Neuron (in vitro differentiated cells): ENCODE results near the gene PTPN14.

Experiments used
- H2AFZ ChIP-seq: one replicate; pipeline ENCODE4 v1.6.1; 2013; ENCODE audit warnings: low read depth, mild to moderate bottlenecking, inconsistent platforms, low read length, moderate library complexity
- H3K27me3 ChIP-seq: one replicate; pipeline ENCODE4 v1.6.1; 2013; ENCODE audit warnings: low read length; ENCODE audit not compliant: insufficient read depth
- H3K36me3 ChIP-seq: one replicate; pipeline ENCODE4 v1.6.1; 2013; ENCODE audit warnings: low read length; ENCODE audit not compliant: insufficient read depth
- H3K4me1 ChIP-seq: one replicate; pipeline ENCODE4 v1.6.1; 2013; ENCODE audit warnings: low read length; ENCODE audit not compliant: insufficient read depth
- H3K4me3 ChIP-seq: 2 replicates; pipeline ENCODE4 v1.5.1; 2013; ENCODE audit warnings: mild to moderate bottlenecking, low read length, moderate library complexity
- H3K9me3 ChIP-seq: one replicate; pipeline ENCODE4 v1.6.1; 2013; ENCODE audit warnings: low read length

PTPN14 gene

DNA sequence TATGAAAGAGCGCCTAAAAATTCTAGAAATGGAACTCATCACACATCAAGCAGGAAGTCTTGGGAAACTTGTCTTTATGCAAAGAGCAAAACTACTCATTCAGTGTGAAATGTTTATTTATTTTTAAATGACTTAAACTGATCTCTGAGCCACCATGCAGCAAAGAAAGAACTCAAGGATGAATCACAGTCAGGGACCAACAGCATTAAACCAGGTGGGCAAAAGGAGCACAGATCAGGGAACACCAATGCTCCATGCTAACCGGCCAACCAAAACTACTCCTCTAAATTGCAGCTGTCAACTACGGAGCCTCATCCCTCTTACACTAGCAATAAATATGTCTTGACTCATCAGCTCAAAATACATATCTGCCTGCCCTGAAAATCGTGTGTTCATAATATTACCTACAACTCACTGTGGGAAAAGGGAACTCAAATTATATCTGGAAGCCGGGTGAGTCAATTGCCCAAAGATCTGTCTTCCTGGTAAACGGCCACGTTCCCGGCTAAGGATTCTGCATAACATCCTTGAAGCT, 129.2 kb downstream of the PTPN14 start:
- Histone ChIP-seq H2AFZ (no peak overlapping the region), H3K4me3 (no peak overlapping the region), H3K9me3 (no peaks in the 10 kb centered on the region), H3K4me1 (no peaks in the 10 kb centered on the region), H3K27me3 (no peaks in the 10 kb centered on the region), H3K36me3 (no peaks in the 10 kb centered on the region)

GRCh38 chr1:214420833-214421232, 130.6 kb downstream of the PTPN14 start:
- H3K36me3 ChIP-seq: no peaks in the 10 kb centered on the region
- H2AFZ ChIP-seq: no peak overlapping the region
- no peaks in the 10 kb centered on the region for H3K27me3 ChIP-seq
- H3K9me3 ChIP-seq: no peaks in the 10 kb centered on the region
- no peaks in the 10 kb centered on the region for H3K4me1 ChIP-seq
- no peak overlapping the region for H3K4me3 ChIP-seq

DNA sequence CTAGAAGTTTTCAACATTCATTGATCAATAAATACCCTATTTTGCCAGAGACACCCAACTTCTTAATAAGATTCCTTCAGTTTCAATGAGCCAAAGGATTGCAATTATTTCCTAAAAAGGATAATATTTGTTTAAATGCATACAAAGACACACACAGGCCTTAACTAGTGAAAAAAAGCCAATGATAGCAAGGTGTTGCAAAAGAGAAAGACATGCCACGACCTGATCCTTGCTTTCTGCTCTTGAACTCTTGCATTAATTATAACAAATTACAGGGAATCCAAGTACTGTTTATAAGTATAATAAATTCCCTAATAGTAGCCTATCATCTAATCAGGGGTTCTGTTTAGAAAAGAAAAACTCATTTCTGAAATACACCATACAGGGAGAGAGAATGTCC, 131.1 kb downstream of the PTPN14 start:
- Histone ChIP-seq H2AFZ (no peak overlapping the region), H3K4me1 (no peaks in the 10 kb centered on the region), H3K4me3 (no peak overlapping the region), H3K27me3 (no peaks in the 10 kb centered on the region), H3K9me3 (no peaks in the 10 kb centered on the region), H3K36me3 (no peaks in the 10 kb centered on the region)

DNA sequence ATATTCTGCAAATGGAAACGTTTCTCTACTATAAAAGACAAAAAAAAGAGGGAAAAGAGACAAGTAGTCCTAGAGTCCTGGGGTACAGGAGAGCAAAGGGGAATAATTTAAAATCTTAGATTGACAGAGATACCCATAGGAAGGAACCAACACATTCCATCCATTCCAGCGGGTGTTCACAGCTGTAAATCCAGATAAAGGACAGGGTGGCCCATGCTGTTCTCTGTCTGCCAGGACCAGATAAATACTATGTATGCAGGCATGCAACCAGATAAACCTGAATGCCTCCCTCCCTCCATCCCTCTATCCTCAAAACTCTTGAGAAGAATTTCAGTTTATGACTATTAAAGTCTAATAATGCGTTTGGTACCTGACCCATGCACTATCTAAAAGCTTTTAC, 131.8 kb downstream of the PTPN14 start:
- no peak overlapping the region for H2AFZ ChIP-seq
- no peaks in the 10 kb centered on the region for H3K27me3 ChIP-seq
- no peaks in the 10 kb centered on the region for H3K36me3 ChIP-seq
- H3K4me1 ChIP-seq: no peaks in the 10 kb centered on the region
- H3K4me3 ChIP-seq: no peak overlapping the region
- H3K9me3 ChIP-seq: no peaks in the 10 kb centered on the region

GRCh38 chr1:214418391-214418790, 133.0 kb downstream of the PTPN14 start:
- no peak overlapping the region for H3K4me3 ChIP-seq
- no peak overlapping the region for H2AFZ ChIP-seq
- no peaks in the 10 kb centered on the region for H3K36me3 ChIP-seq
- no peaks in the 10 kb centered on the region for H3K4me1 ChIP-seq
- H3K9me3 ChIP-seq: no peaks in the 10 kb centered on the region
- H3K27me3 ChIP-seq: no peaks in the 10 kb centered on the region

DNA sequence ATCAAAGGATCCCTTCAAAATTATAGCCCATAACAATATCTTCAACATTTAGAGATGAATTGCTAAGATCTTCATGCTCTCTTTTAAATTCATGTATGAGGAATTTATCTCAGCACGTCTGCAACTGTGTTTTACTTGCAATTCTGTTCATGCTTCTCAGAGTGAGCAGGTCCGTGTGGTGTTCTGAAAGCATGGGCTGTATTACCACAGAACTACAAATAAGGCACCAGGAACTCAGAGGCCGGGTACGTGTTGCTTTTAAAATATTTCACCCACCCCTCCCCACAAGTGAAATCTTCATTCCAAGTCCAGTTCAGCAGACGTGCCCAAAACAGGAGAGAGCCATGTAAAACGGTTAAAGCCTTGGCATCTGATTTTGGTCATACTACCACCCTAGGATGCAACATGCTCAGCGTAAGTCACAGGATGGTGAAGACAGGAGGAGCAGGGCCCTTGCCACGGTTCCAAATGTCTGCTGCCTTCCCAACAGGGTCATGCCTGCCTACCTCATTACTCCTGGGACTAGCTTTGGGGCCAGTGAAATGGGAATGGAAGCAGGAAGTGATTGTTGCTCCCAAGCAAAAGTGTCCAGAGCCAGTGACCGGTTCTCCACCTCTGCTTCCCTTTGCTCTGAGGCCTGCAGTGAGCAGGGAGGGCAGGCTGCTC, 133.7 kb downstream of the PTPN14 start:
- H3K27me3 ChIP-seq: no peaks in the 10 kb centered on the region
- no peaks in the 10 kb centered on the region for H3K36me3 ChIP-seq
- no peaks in the 10 kb centered on the region for H3K9me3 ChIP-seq
- no peaks in the 10 kb centered on the region for H3K4me1 ChIP-seq
- H2AFZ ChIP-seq: no peak overlapping the region
- H3K4me3 ChIP-seq: no peak overlapping the region

GRCh38 chr1:214416858-214417257, 134.5 kb downstream of the PTPN14 start:
- H3K9me3 ChIP-seq: no peaks in the 10 kb centered on the region
- H3K4me3 ChIP-seq: no peak overlapping the region
- no peaks in the 10 kb centered on the region for H3K27me3 ChIP-seq
- H3K4me1 ChIP-seq: no peaks in the 10 kb centered on the region
- no peaks in the 10 kb centered on the region for H3K36me3 ChIP-seq
- H2AFZ ChIP-seq: no peak overlapping the region

GRCh38 chr1:214416417-214416816, 135.0 kb downstream of the PTPN14 start:
- no peak overlapping the region for H2AFZ ChIP-seq
- H3K36me3 ChIP-seq: no peaks in the 10 kb centered on the region
- H3K4me3 ChIP-seq: no peak overlapping the region
- H3K27me3 ChIP-seq: no peaks in the 10 kb centered on the region
- H3K4me1 ChIP-seq: no peaks in the 10 kb centered on the region
- no peaks in the 10 kb centered on the region for H3K9me3 ChIP-seq

- Histone ChIP-seq H2AFZ (no peak overlapping the region), H3K36me3 (no peaks in the 10 kb centered on the region), H3K4me3 (no peak overlapping the region), H3K9me3 (no peaks in the 10 kb centered on the region), H3K4me1 (no peaks in the 10 kb centered on the region), H3K27me3 (no peaks in the 10 kb centered on the region)
Observed at GRCh38 chr1:214415131-214415530, 136.3 kb downstream of the PTPN14 start.

DNA sequence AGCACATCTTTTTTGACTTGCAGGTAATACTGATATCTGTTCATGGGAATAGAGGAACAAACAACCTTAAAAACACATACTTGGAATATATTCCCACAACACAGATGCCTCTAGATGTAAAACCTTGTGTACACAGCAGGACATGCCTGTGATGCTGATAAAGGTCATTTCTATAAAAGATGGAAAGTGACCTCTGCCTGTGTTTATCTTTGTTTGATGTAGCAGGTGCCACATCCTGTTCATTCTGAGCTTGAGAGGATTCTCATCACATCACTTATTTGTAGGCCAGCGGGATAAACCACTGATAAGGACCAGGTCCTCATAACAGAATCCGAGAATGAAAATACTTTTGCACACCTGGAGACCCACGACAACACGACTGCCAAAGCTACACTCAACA, 136.7 kb downstream of the PTPN14 start:
- Histone ChIP-seq H3K36me3 (no peaks in the 10 kb centered on the region), H2AFZ (no peak overlapping the region), H3K9me3 (no peaks in the 10 kb centered on the region), H3K4me3 (no peak overlapping the region), H3K4me1 (no peaks in the 10 kb centered on the region), H3K27me3 (no peaks in the 10 kb centered on the region)

- Histone ChIP-seq H2AFZ (no peak overlapping the region), H3K4me3 (no peak overlapping the region), H3K9me3 (no peaks in the 10 kb centered on the region), H3K36me3 (no peaks in the 10 kb centered on the region), H3K27me3 (no peaks in the 10 kb centered on the region), H3K4me1 (no peaks in the 10 kb centered on the region)
Observed at GRCh38 chr1:214413315-214413714, 138.1 kb downstream of the PTPN14 start.

DNA sequence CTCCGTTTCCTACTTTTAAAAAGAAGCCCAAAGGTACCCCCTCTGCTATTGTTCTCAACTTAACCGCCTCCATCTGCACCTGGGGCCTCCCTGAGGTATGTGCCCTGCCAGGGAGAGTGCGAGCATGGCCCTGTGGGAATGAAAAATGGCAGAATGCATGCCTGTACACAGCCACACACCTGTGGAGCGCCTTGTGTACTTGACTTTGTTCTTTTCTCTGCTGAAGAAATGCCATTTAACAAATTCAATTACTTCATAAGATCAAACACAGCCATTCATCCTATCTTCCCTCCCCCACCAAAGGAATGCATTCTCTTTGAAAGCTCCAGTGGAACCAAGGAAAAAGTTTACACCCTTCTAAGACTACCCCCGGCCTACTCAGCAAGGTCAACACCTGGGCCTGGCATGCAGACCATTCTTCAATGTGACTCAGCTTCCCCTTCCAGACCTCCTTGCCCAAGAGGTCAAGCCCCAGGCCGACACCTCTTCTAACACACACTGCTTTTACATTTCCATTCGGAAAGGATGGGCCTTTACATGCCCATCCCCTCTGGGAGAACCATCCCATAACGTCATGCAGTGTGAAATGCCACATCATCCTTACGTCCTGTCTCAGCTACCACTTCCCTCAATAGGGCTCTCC, 146.7 kb downstream of the PTPN14 start:
- Histone ChIP-seq H3K36me3 (peaks cover 6% of the 10 kb centered on the region), H2AFZ (no peak overlapping the region), H3K27me3 (no peaks in the 10 kb centered on the region), H3K9me3 (no peaks in the 10 kb centered on the region), H3K4me1 (peaks cover 9% of the 10 kb centered on the region), H3K4me3 (no peak overlapping the region)

- Histone ChIP-seq H3K4me1 (peaks cover 9% of the 10 kb centered on the region), H3K36me3 (peaks cover 6% of the 10 kb centered on the region), H3K27me3 (no peaks in the 10 kb centered on the region), H3K4me3 (no peak overlapping the region), H2AFZ (no peak overlapping the region), H3K9me3 (no peaks in the 10 kb centered on the region)
Observed at GRCh38 chr1:214404154-214404553, 147.2 kb downstream of the PTPN14 start.
